Measurements from ENCODE around the gene PTPRB.

DNA sequence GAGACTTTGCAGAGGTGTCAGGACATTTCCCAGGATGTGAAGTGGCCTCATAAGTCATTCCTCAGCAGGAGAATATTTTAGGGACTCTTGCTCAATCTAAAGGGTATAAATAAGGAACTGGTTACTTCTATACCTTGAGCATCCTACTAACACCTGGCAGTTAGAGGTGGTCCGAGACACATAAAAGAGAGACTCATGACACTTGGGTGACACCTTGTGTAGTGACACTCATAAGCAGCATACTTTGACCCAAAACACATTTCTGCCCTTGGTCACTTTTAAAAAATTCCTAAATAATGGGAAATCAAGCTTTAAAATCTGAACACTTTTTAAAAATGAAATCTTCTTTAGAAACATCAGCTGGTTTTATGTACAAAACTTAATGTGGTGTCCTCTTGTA, 152.8 kb downstream of the PTPRB start:
- TF ChIP-seq CTCF (IDR thresholded peaks at IDR 0.05; ENCODE audit: poor library complexity) (no peak), EZH2phosphoT487 (IDR thresholded peaks at IDR 0.05; ENCODE audit: low read depth, severe bottlenecking, unreplicated experiment) (no peak), EZH2 (IDR thresholded peaks at IDR 0.05; ENCODE audit: borderline replicate concordance) (no peak)

All from hepatocyte (in vitro differentiated cells).